Left ventricle myocardium inferior (tissue), 1 donor: ENCODE results near the gene GHRL. TPM values are rescaled to one million over a fixed set of nuclear protein-coding genes. Genes with fewer than 3 reads are reported as not detected.
A peak's percentile ranks its signal among the peaks of the same experiment; 100 is the strongest.

ENCODE experiments used
- DNase-seq: peaks from one replicate; pipeline ENCODE4 v3.0.0-alpha.2; 2020
- H3K27ac ChIP-seq: fragments of 200-600 bp; replicated peaks from 2 replicates; pipeline ENCODE4 v1.8.0; 2021
- H3K27me3 ChIP-seq: fragments of 200-600 bp; 2 replicates; pipeline ENCODE4 v1.8.0; 2021; ENCODE audit warnings: low read depth
- H3K36me3 ChIP-seq: fragments of 200-600 bp; 2 replicates; pipeline ENCODE4 v1.8.0; 2021
- H3K4me1 ChIP-seq: fragments of 200-600 bp; 2 replicates; pipeline ENCODE4 v1.8.0; 2021
- H3K4me3 ChIP-seq: fragments of 200-600 bp; 2 replicates; pipeline ENCODE4 v1.8.0; 2021; ENCODE audit warnings: mild to moderate bottlenecking, moderate library complexity
- H3K9me3 ChIP-seq: fragments of 200-600 bp; replicated peaks from 2 replicates; pipeline ENCODE4 v1.8.0; 2021
- intact Hi-C: fragments of 100-400 bp; cut with micrococcal nuclease; formaldehyde crosslinking; loops from one replicate; pipeline ENCODE4 v1.11.0; 2022
- total RNA-seq: library from RNA; stranded (reverse); fragmentation: NEBNext Ultra II Directional; extraction: Animal tissue kit (Norgen Biotek cat#: 25700); gene quantifications from one replicate; pipeline ENCODE4 v1.2.1, GENCODE V29; 2021
- TF ChIP-seq, protein P1 (sequence below): fragments of 200-600 bp; IDR thresholded peaks from 2 replicates; pipeline ENCODE4 v1.8.0; 2021; ENCODE audit warnings: antibody characterized with exemption, mild to moderate bottlenecking, borderline replicate concordance
- donor health status: DM: no; HTN: yes; CAD: no; lungs with severe emphysema.

The GHRL gene
- total RNA-seq, 1 donor from 2014 or later = 0.25 TPM

DNA sequence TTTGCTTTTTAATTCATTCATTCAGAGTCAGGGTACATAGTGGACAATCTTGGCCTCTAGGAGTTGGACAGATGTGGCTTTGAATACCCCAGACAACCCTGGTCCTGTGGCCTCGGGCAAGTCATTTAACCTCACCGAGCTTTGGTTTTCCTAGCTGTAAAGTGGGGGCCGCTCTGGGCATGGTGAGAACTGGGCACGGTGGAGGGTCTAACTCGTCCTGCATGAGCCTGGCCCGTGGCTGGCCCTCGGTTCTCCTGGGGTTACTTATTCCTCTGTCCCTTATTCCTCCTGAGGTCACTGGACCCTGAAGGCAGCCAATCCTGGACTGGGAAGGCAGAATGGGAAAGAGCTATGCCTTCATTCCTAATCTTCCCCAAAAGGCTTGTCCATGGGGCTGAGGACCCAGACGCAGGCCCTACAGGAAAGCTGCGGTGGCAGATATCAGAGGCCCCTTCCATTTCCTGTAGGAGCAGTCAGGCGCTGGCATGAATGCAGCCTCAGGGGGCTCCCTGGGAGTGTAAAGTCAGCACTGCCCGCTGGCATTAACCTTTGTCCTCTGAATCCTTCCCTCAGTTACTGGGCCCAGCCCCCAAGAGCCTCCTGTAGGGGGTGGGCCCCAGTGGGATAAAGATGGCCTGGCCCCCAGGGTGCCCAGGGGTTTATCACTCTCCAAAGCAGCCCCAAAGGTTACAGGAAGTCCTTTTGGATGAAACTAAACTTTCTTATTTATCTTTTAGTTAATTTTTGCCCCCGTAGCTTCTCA, 46.0 kb upstream of the GHRL start:
- Histone ChIP-seq H3K36me3 (no peaks in the 10 kb centered on the region), H3K9me3 (no peaks in the 10 kb centered on the region), H3K27ac (no peak overlapping the region), H3K4me1 (no peaks in the 10 kb centered on the region), H3K27me3 (peaks cover 13% of the 10 kb centered on the region), H3K4me3 (no peak overlapping the region)
- TF ChIP-seq, protein P1, sequence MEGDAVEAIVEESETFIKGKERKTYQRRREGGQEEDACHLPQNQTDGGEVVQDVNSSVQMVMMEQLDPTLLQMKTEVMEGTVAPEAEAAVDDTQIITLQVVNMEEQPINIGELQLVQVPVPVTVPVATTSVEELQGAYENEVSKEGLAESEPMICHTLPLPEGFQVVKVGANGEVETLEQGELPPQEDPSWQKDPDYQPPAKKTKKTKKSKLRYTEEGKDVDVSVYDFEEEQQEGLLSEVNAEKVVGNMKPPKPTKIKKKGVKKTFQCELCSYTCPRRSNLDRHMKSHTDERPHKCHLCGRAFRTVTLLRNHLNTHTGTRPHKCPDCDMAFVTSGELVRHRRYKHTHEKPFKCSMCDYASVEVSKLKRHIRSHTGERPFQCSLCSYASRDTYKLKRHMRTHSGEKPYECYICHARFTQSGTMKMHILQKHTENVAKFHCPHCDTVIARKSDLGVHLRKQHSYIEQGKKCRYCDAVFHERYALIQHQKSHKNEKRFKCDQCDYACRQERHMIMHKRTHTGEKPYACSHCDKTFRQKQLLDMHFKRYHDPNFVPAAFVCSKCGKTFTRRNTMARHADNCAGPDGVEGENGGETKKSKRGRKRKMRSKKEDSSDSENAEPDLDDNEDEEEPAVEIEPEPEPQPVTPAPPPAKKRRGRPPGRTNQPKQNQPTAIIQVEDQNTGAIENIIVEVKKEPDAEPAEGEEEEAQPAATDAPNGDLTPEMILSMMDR = no peak
- peak; percentile 3 for DNase-seq
- intact Hi-C loops = no loop called here

DNA sequence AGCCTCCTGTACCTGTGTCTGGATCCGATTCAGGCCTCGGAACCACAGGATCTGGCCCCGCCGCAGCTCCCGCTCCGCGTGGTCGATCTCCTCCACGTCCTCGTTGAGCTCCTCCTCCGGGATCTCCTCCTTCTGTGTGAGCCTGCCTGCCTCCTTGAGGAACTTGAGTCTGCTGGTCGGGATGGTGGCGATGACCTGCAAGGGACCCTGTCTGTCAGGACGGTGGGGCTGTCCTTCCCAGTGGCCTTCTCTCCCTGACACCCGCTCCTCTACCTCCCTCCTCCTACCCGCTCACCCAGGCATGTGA, 45.4 kb upstream of the GHRL start:
- Histone ChIP-seq H3K36me3 (no peaks in the 10 kb centered on the region), H3K4me3 (no peak overlapping the region), H3K27ac (no peak overlapping the region), H3K4me1 (no peaks in the 10 kb centered on the region), H3K9me3 (no peaks in the 10 kb centered on the region), H3K27me3 (peaks cover 9% of the 10 kb centered on the region)
- TF ChIP-seq, protein P1 = no peak
- no peak for DNase-seq
- intact Hi-C loops = no loop called here

DNA sequence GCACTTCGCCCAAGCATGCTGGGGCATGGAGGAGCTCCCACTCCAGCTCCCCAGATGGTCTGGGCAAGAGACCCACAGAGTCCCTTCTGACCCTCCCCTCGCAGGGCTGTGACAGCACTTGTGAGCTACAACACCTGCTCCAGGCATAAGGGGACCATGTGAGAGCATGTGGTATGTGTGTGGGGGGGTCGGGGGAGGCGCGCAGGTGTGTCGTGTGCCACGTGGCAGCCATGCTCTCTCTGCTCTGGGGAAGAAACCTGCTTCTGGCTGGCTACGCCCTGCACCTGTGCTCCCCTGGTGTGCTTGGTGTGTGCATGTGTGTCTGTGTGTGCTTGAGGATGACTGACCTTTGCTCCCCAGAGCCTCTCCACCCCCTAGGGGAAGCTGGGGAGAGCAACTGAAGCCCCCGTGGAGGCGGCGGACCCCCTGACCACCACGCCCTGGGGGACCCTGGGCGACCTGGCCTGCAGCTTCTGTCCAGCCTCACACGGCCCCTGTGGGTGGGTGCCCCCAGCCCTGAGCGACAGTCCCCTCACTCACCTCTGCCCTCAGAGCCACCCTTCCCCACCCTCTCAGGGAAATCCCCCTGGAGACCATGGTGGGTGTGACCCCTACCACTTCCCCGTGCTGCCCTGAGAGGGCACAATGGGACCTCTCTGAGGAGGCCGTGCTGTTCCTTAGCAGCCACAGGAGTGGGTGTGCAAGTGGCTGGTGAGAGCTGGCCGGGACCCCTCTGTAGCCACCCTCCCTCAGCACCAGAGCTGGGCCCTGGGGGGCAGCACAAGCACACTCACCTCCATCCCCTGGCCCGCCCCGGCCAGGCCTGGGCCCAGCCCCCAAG, 44.8 kb upstream of the GHRL start:
- no peak overlapping the region for H3K4me3 ChIP-seq
- H3K27me3 ChIP-seq = peaks cover 9% of the 10 kb centered on the region
- no peaks in the 10 kb centered on the region for H3K4me1 ChIP-seq
- no peak overlapping the region for H3K27ac ChIP-seq
- no peaks in the 10 kb centered on the region for H3K9me3 ChIP-seq
- intact Hi-C loops = no loop called here
- H3K36me3 ChIP-seq = no peaks in the 10 kb centered on the region
- TF ChIP-seq, protein P1 = no peak
- no peak for DNase-seq

DNA sequence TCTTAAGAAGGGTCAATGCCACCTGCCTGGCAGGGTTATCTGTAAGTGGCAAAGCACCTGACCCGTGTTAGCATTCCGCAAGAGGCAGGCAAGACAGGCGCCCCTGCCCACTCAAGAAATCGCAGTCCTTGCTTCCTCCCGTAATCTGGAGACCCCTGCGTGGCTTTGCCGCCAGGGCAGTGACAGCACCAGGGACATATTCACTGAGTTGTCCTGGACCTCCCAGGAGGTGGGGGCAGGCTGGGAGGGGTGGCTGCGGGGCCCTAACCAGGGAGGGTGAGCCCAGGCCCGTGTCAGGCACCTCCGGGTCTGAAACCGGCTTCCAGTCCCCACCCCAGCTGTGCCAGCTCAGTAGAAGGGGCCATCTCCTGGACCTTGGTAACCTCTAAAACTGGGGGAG, 44.0 kb upstream of the GHRL start:
- DNase-seq = no peak
- no peaks in the 10 kb centered on the region for H3K36me3 ChIP-seq
- intact Hi-C loops = no loop called here

DNA sequence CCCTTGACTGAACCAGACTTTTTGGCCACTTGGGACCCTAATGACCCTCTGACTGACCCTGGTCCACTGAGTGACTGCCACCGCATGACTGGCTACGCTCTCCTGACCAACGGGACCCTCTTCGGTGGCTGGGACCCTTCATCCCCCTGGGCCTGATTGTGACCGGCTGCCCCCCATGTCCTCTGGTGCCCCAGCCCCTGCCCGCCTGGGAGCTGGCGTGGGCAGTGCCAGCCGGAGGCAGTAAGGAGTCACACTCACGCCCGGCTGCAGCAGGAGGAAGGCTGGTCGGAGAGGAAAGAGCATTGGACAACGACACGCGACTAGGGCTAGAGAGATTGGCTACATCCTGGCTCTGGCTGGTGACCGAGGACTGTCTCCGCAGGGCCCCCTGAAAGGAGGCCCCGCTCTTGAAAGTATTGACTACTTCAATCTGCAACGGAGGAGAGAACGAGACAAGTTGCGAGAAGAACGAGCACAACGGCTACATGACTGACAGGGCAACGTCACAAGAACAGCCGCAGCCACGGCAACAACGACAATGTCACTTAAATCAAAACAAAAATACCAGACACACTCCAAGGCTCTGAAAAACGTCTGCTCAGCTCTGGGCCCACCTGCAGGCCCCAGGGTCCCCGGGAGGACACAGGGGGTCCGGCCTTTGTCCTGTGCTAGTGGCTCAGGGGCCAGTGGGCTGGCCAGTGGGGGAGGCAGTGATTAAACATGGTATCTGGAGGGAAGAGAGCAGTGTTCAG, 43.3 kb upstream of the GHRL start:
- TF ChIP-seq, protein P1 = no peak
- intact Hi-C loops = no loop called here
- H3K36me3 ChIP-seq = no peaks in the 10 kb centered on the region
- no peaks in the 10 kb centered on the region for H3K4me1 ChIP-seq
- H3K27ac ChIP-seq = no peak overlapping the region
- DNase-seq = no peak
- peaks cover 22% of the 10 kb centered on the region for H3K27me3 ChIP-seq
- no peaks in the 10 kb centered on the region for H3K9me3 ChIP-seq
- H3K4me3 ChIP-seq = no peak overlapping the region

More for the DNA sequence above, 44.0 kb upstream of the GHRL start:
- Histone ChIP-seq H3K4me3 (no peak overlapping the region), H3K27me3 (peaks cover 14% of the 10 kb centered on the region), H3K9me3 (no peaks in the 10 kb centered on the region), H3K4me1 (no peaks in the 10 kb centered on the region), H3K27ac (no peak overlapping the region)
- TF ChIP-seq, protein P1 = no peak
